Ishikawa (cell line): ENCODE results near the gene EXOC4.

Experiments
- CEBPB ChIP-seq: IDR thresholded peaks from 2 replicates; pipeline ENCODE4 v1.6.1; 2012
- CREB1 ChIP-seq: IDR thresholded peaks from 2 replicates; pipeline ENCODE4 v1.6.1; 2012; ENCODE audit warnings: low read depth
- EGR1 ChIP-seq: IDR thresholded peaks from 2 replicates; pipeline ENCODE4 v1.6.1; 2012
- EP300 ChIP-seq: IDR thresholded peaks from 2 replicates; pipeline ENCODE4 v1.6.1; 2012; ENCODE audit warnings: borderline replicate concordance
- FOXM1 ChIP-seq: IDR thresholded peaks from 2 replicates; pipeline ENCODE4 v1.6.1; 2012; ENCODE audit warnings: low read depth, borderline replicate concordance
- NFIC ChIP-seq: IDR thresholded peaks from 2 replicates; pipeline ENCODE4 v1.6.1; 2012
- RAD21 ChIP-seq: IDR thresholded peaks from 2 replicates; pipeline ENCODE4 v1.6.1; 2012; ENCODE audit warnings: low read depth
- TAF1 ChIP-seq: IDR thresholded peaks from 2 replicates; pipeline ENCODE4 v1.6.1; 2012; ENCODE audit warnings: low read depth, mild to moderate bottlenecking
- TCF12 ChIP-seq: IDR thresholded peaks from 2 replicates; pipeline ENCODE4 v1.6.1; 2012; ENCODE audit warnings: low read depth
- TEAD4 ChIP-seq: IDR thresholded peaks from 2 replicates; pipeline ENCODE4 v1.6.1; 2012
- USF1 ChIP-seq: IDR thresholded peaks from 2 replicates; pipeline ENCODE4 v1.6.1; 2012
- YY1 ChIP-seq: IDR thresholded peaks from 2 replicates; pipeline ENCODE4 v1.6.1; 2012; ENCODE audit warnings: low read depth
- ZBTB7A ChIP-seq: IDR thresholded peaks from 2 replicates; pipeline ENCODE4 v1.6.1; 2012; ENCODE audit warnings: low read depth
- TF ChIP-seq, protein P1 (sequence below): IDR thresholded peaks from 2 replicates; pipeline ENCODE4 v1.6.1; 2012; ENCODE audit warnings: low read depth, mild to moderate bottlenecking
- TF ChIP-seq, protein P2 (sequence below): IDR thresholded peaks from 2 replicates; pipeline ENCODE4 v1.6.1; 2012

Gene EXOC4

DNA sequence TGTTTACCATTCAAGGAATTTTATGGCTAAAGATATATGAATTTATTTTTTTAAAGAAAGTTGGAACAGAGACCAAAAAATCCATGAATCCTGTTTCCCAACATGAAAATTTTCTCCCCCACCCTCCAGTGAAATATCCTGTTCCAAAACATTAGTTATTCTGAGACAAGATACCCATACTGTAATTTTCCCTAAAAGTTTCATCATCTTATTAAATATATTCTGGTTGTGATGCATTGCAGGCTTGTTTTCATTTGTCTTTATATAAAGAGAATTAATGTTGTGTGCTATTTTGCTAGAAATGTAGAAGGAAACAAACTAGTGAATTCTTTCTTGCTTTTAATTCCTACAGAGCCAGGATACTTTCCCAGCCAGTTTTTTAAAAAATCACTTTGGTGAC lies 106.6 kb downstream of the EXOC4 start:
- TF ChIP-seq RAD21 (no peak), TCF12 (no peak), ZBTB7A (no peak)

DNA sequence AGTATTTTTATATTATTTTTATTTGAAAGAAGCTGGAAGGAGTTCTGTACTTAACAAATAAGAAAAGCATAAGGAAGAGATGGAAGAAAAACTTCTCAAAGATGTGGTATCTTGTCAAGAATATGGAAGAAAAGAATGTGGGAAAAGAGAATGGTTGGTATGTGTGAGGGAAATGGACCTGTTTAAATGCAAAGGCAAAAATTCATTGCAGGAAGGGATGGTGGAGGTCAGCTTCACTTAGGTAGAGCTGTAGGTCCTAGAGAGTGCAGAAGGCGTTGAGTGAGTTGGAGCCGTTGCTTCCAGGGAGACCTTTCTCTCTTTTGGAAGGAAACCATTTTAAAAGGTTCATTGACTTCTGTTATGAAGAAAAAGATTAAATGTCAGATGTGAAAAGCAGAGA lies 107.3 kb downstream of the EXOC4 start:
- TF ChIP-seq CREB1: no peak
- TF ChIP-seq CEBPB: no peak
- TF ChIP-seq EP300: no peak
- TF ChIP-seq, protein P1, sequence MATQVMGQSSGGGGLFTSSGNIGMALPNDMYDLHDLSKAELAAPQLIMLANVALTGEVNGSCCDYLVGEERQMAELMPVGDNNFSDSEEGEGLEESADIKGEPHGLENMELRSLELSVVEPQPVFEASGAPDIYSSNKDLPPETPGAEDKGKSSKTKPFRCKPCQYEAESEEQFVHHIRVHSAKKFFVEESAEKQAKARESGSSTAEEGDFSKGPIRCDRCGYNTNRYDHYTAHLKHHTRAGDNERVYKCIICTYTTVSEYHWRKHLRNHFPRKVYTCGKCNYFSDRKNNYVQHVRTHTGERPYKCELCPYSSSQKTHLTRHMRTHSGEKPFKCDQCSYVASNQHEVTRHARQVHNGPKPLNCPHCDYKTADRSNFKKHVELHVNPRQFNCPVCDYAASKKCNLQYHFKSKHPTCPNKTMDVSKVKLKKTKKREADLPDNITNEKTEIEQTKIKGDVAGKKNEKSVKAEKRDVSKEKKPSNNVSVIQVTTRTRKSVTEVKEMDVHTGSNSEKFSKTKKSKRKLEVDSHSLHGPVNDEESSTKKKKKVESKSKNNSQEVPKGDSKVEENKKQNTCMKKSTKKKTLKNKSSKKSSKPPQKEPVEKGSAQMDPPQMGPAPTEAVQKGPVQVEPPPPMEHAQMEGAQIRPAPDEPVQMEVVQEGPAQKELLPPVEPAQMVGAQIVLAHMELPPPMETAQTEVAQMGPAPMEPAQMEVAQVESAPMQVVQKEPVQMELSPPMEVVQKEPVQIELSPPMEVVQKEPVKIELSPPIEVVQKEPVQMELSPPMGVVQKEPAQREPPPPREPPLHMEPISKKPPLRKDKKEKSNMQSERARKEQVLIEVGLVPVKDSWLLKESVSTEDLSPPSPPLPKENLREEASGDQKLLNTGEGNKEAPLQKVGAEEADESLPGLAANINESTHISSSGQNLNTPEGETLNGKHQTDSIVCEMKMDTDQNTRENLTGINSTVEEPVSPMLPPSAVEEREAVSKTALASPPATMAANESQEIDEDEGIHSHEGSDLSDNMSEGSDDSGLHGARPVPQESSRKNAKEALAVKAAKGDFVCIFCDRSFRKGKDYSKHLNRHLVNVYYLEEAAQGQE: no peak
- no peak for TF ChIP-seq TEAD4
- TF ChIP-seq ZBTB7A: no peak
- TF ChIP-seq, protein P2, sequence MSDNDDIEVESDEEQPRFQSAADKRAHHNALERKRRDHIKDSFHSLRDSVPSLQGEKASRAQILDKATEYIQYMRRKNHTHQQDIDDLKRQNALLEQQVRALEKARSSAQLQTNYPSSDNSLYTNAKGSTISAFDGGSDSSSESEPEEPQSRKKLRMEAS: no peak
- no peak for TF ChIP-seq USF1
- TF ChIP-seq NFIC: no peak
- no peak for TF ChIP-seq RAD21
- no peak for TF ChIP-seq TAF1
- no peak for TF ChIP-seq EGR1
- no peak for TF ChIP-seq FOXM1
- TF ChIP-seq YY1: no peak
- TF ChIP-seq TCF12: no peak

- TF ChIP-seq TAF1: no peak
- TF ChIP-seq, protein P1: no peak
These were observed 108.9 kb downstream of the EXOC4 start for GRCh38 chr7:133361806-133362205.

- TF ChIP-seq TAF1: no peak
- TF ChIP-seq YY1: no peak
- TF ChIP-seq RAD21: no peak
- TF ChIP-seq EP300: no peak
- no peak for TF ChIP-seq FOXM1
- TF ChIP-seq USF1: no peak
These were observed 112.2 kb downstream of the EXOC4 start for GRCh38 chr7:133364959-133365690.

GRCh38 chr7:133365917-133366316 lies 113.0 kb downstream of the EXOC4 start:
- TF ChIP-seq EP300 (no peak), TAF1 (no peak)

DNA sequence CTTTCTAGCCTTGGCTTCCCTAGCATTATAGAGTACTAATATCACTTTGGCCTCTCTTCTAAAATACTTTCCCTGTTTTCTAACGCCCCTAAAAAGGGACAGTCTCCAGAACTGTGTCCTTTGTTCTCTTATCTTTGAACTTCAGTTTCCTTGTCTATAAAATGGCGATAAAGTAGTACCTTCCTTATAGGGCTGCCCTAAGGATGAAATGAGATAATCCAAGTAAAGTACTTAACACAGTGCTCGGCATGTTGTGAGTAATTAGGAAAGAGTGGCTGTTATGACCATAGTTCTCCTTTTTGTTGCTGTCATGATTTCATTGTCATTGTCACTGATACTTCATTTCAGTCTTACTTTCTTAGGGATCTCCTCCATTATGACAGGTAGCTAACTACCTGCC lies 114.7 kb downstream of the EXOC4 start:
- TF ChIP-seq TEAD4 (no peak), NFIC (no peak), RAD21 (no peak), TCF12 (no peak), TAF1 (no peak), EGR1 (no peak), USF1 (no peak), EP300 (no peak), YY1 (no peak), CREB1 (no peak)
- TF ChIP-seq, protein P2: no peak
- TF ChIP-seq, protein P1: no peak
